Heart right ventricle (tissue), 16 donors: ENCODE results near the gene TOMT. TPM values are rescaled to one million over a fixed set of nuclear protein-coding genes. Genes with fewer than 3 reads are reported as not detected.

ENCODE experiments used
- ATAC-seq, 8 donors: fragments of 200-7000 bp; cut with Tn5 transposase; one replicate each; pipeline ENCODE4 v1.9.1; 2020; ENCODE audit warnings: mild to moderate bottlenecking in 8 of 8, moderate library complexity in 8 of 8, moderate number of reproducible peaks in 1 of 8
- DNase-seq, 2 donors: peaks; one replicate each; pipeline ENCODE4 v3.0.0-alpha.2; 2020
- H3K27ac ChIP-seq, 10 donors: fragments of 200-600 bp; sonication (generic) in 2 of 10; one replicate each; pipeline versions ENCODE4 v1.5.0 to v1.8.0; 2020 to 2022; ENCODE audit warnings: mild to moderate bottlenecking in 3 of 10
- H3K27me3 ChIP-seq, 7 donors: fragments of 200-600 bp; one replicate each; pipeline ENCODE4 v1.8.0; 2021 to 2022; ENCODE audit warnings: mild to moderate bottlenecking in 2 of 7
- H3K36me3 ChIP-seq, 9 donors: fragments of 200-600 bp; sonication (generic) in 1 of 9; one replicate each; pipeline versions ENCODE4 v1.5.0 to v1.8.0; 2020 to 2022; ENCODE audit warnings: mild to moderate bottlenecking in 2 of 9
- H3K4me1 ChIP-seq, 9 donors: fragments of 200-600 bp; sonication (generic) in 1 of 9; one replicate each; pipeline versions ENCODE4 v1.5.0 to v1.8.0; 2020 to 2022; ENCODE audit warnings: mild to moderate bottlenecking in 4 of 9
- H3K4me3 ChIP-seq, 10 donors: fragments of 200-600 bp; sonication (generic) in 2 of 10; one replicate each; pipeline versions ENCODE4 v1.5.0 to v1.8.0; 2020 to 2022; ENCODE audit warnings: mild to moderate bottlenecking in 7 of 10, moderate library complexity in 2 of 10
- H3K9me3 ChIP-seq, 11 donors: fragments of 200-600 bp in 10 of 11; sonication (generic) in 2 of 11; one replicate each; pipeline versions ENCODE4 v1.5.0 to v1.8.0; 2013 to 2022; ENCODE audit warnings: mild to moderate bottlenecking in 2 of 11, control low read depth in 1 of 11, moderate library complexity in 1 of 11
- CTCF ChIP-seq, 9 donors: fragments of 200-600 bp; sonication (generic) in 2 of 9; IDR thresholded peaks; one replicate each; pipeline versions ENCODE4 v1.5.0 to v1.8.0; 2021 to 2022; ENCODE audit warnings: antibody characterized with exemption in 9 of 9, mild to moderate bottlenecking in 5 of 9, moderate library complexity in 1 of 9
- WGBS, 2 donors: extraction: QIAGEN DNeasy Blood & Tissue Kit; methylation state at CpG; one replicate each; pipeline ENCODE4 v1.1.7; 2013; ENCODE audit warnings: inconsistent platforms in 1 of 2; 5-methylcytosine and 5-hydroxymethylcytosine counted together
- intact Hi-C, 10 donors: fragments of 100-400 bp; cut with DNase I; formaldehyde crosslinking; loops; one replicate each; pipeline versions ENCODE4 v1.11.1 to v1.14.2; 2022
- polyA plus RNA-seq, 2 donors: library from polyadenylated mRNA; stranded (reverse); fragments of 200-250 nt; gene quantifications; one replicate each; pipeline ENCODE4 v1.2.3, GENCODE V29; 2013
- total RNA-seq, 10 donors: library from RNA; stranded (reverse); fragmentation: NEBNext Ultra II Directional in 3 of 10; extraction: Animal tissue kit (Norgen Biotek cat#: 25700) in 3 of 10; gene quantifications; one replicate each; pipeline versions ENCODE4 v1.2.1 to v1.2.4, GENCODE V29; 2021 to 2023
- donor health status: Arrhythmogenic right ventricular cardiomyopathy.
- donor health status: ischemic (EF 13 %, LVEDD 7.1; RV severe dilation, severe dysfunction).
- donor health status: healthy with polysubstance abuse.
- donor health status: DM: no; HTN: yes; CAD: no.
- donor health status: DM: no; HTN: no; CAD: no.
- donor health status: ischemic (EF 25% LVEDD 6.9; RV normal size, moderate dysfunction).
- donor health status: ischemic (EF 25% LVEDD 5.7; RV mildly dilated, moderate dysfunction).
- donor health status: healthy.
- donor health status: DM: yes; HTN: yes; CAD: no.
- donor health status: Ischemic cardiomyopathy.
- donor health status: ischemic (EF 35%, LVEDD 5.7; RV mildly dilated, moderate dysfunction).
- donor health status: nonischemic (EF 11% LVEDD 7.7; RV severe dilation, severe dysfunction).
- donor health status: DM: yes; HTN: yes; CAD: no.
- donor health status: PGD.
- donor health status: ischemic (EF 29% LVEDD 5.4; RV normal size, mild dysfunction).
- donor health status: nonischemic (EF 23%, LVEDD 6.1; RV moderate dilation, normal function).

The TOMT gene
- total and polyA plus RNA-seq, 12 donors: 0.21 TPM; not detected in 11

GRCh38 chr11:72114570-72114969, 8.8 kb downstream of the TOMT start:
- no peak overlapping the region for H3K27ac ChIP-seq
- H3K9me3 ChIP-seq: no peaks in the 10 kb centered on the region
- no peak for TF ChIP-seq CTCF (IDR thresholded peaks at IDR 0.05)
- H3K4me1 ChIP-seq: peaks cover 4 to 24% (median 15%) of the 10 kb centered on the region in 9 donors
- H3K36me3 ChIP-seq: peaks cover 0 to 11% (median 0%) of the 10 kb centered on the region in 9 donors
- H3K27me3 ChIP-seq: peaks cover 0 to 11% (median 0%) of the 10 kb centered on the region in 7 donors
- intact Hi-C loops: loop anchor here in 3 of 10 donors (5.0 to 10.0 kb wide), 3 partner anchors 113 to 320 kb away; partner anchors contain the start of gene CLPB (in 1 of the 3)
- DNase-seq (no peak), ATAC-seq (no peak)
- H3K4me3 ChIP-seq: no peak overlapping the region
- 93 to 97% methylated on average over 1 of the region's 1 CpG for WGBS, 2 donors

DNA sequence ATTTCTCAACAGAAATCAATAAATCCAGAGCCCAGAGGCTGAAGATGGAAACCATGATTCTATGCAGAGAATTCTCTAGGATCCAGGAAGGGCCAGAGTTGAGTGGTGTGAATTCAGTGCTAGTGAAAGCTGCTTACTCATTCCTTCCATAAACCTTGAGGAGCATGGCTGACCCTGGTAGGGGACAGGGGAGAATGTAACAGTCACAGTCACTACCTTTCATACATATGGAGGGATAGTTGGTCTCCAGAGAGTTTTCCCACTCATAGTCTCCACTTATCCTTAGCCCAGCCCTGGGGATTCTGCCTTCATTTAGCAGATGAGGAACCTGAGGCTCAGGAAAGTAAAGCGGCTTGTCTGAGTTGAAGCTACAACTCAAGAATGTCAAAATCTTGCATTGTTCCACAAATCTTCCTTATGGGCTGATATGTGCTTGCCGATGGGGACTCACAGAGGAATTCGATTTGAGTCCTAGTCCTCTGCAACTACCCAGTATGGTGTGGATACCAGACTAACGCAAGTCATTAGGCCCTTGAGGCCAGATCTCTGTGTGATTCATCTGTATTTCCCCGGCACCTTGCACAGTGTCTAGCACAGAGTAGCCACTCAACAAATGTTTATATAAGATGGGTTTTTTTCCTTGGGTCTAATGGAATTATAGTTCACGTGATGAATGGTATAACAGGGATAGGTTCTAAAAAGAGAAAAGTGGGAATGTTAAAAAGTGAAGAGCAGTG, 10.5 kb downstream of the TOMT start:
- Histone ChIP-seq H3K4me3 (no peak overlapping the region), H3K4me1 (peaks cover 4 to 20% (median 14%) of the 10 kb centered on the region in 9 donors), H3K27ac (no peak overlapping the region), H3K9me3 (no peaks in the 10 kb centered on the region), H3K36me3 (no peaks in the 10 kb centered on the region), H3K27me3 (peaks cover 0 to 17% (median 0%) of the 10 kb centered on the region in 7 donors)
- DNase-seq: no peak
- ATAC-seq: no peak
- 92% methylated on average over 6 of the region's 6 CpGs for WGBS, 2 donors
- intact Hi-C loops: loop anchor here in 2 of 10 donors (10.0 kb wide), 2 partner anchors 299 to 319 kb away; partner anchors contain the start of gene CLPB (in 1 of the 2)
- TF ChIP-seq CTCF (IDR thresholded peaks at IDR 0.05): no peak

DNA sequence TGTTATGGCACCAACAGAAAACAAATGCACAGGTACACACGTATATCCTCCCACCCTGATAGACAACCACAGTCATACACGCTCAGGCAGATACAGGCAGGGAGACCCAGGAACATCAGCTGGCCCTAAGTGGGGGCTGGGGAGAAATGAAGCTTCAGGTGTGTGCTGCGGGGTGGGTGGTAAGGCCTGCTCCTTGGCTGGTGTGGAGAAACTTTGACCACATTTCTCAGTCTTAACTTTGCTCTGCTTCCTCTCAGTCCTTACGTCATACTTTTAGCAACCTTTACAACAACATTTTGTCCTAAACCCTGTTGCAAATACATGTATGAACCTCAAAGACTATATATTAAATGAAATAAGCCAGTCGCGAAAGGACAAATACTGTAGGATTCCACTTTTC, 13.5 kb downstream of the TOMT start:
- 77 to 82% methylated on average over 6 of the region's 6 CpGs for WGBS, 2 donors
- no peaks in the 10 kb centered on the region for H3K9me3 ChIP-seq
- no peaks in the 10 kb centered on the region for H3K36me3 ChIP-seq
- no peak for TF ChIP-seq CTCF (IDR thresholded peaks at IDR 0.05)
- H3K27me3 ChIP-seq: peaks cover 0 to 22% (median 3%) of the 10 kb centered on the region in 7 donors
- ATAC-seq: no peak
- H3K27ac ChIP-seq: peak overlapping the region in 1 of 10 donors; percentile 59
- intact Hi-C loops: loop anchor here in 2 of 10 donors (10.0 kb wide), 2 partner anchors 296 to 316 kb away; partner anchors contain the start of gene CLPB (in 1 of the 2)
- H3K4me3 ChIP-seq: no peak overlapping the region
- H3K4me1 ChIP-seq: peaks cover 0 to 6% (median 0%) of the 10 kb centered on the region in 9 donors
- DNase-seq: no peak

DNA sequence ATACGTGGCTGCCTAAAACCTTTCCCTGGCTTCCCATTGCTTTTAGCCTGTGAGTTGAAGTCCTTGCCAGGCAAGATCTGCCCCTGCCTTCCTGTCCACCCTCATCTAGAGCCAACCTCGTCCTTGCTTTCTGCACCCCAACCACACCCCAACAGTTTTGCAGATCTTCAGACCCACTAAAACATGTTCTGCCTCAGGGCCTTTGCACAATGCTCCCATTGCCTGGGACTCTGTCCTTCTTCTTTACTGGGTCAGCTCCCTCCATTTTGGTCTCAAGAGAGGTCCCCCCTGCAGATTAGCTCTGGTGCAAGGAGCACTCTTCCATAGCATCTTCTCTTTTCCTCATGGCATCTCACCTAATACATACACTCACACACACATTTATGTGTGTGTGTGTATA, 15.2 kb downstream of the TOMT start:
- peaks cover 0 to 18% (median 3%) of the 10 kb centered on the region in 7 donors for H3K27me3 ChIP-seq
- H3K4me3 ChIP-seq: no peak overlapping the region
- peaks cover 0 to 13% (median 0%) of the 10 kb centered on the region in 9 donors for H3K4me1 ChIP-seq
- H3K27ac ChIP-seq: no peak overlapping the region
- TF ChIP-seq CTCF (IDR thresholded peaks at IDR 0.05): no peak
- DNase-seq (no peak), ATAC-seq (no peak)
- intact Hi-C loops: no loop called here
- WGBS, 2 donors: 58 to 74% methylated on average over 2 of the region's 2 CpGs
- H3K9me3 ChIP-seq: no peaks in the 10 kb centered on the region
- no peaks in the 10 kb centered on the region for H3K36me3 ChIP-seq
